Hepatocyte (in vitro differentiated cells): Measurements from ENCODE around the gene SOS1. TPM values are rescaled to one million over a fixed set of nuclear protein-coding genes. Genes with fewer than 3 reads are reported as not detected.

Experiments
- DNase-seq: peaks from one replicate; pipeline ENCODE4 v3.0.0-alpha.2; 2016; ENCODE audit warnings: low spot score
- H2AFZ ChIP-seq: fragments of 200-600 bp; sonication (generic); 2 replicates; pipeline ENCODE4 v1.6.0; 2016; ENCODE audit warnings: antibody characterized with exemption, mild to moderate bottlenecking
- H3K27ac ChIP-seq: fragments of 200-600 bp; sonication (generic); 2 replicates; pipeline ENCODE4 v1.5.1; 2016; ENCODE audit warnings: mild to moderate bottlenecking
- H3K27me3 ChIP-seq: fragments of 200-600 bp; sonication (generic); 2 replicates; pipeline ENCODE4 v1.6.1; 2016
- H3K36me3 ChIP-seq: fragments of 200-600 bp; sonication (generic); replicated peaks from 2 replicates; pipeline ENCODE4 v1.5.1; 2016; ENCODE audit warnings: low read depth; ENCODE audit not compliant: insufficient read depth
- H3K4me1 ChIP-seq: fragments of 200-600 bp; sonication (generic); 2 replicates; pipeline ENCODE4 v1.5.1; 2016; ENCODE audit warnings: mild to moderate bottlenecking, moderate library complexity; ENCODE audit not compliant: insufficient read depth
- H3K4me2 ChIP-seq: fragments of 200-600 bp; sonication (generic); 2 replicates; pipeline ENCODE4 v1.6.0; 2016
- H3K4me3 ChIP-seq: fragments of 200-600 bp; sonication (generic); 2 replicates; pipeline ENCODE4 v1.5.1; 2016; ENCODE audit warnings: mild to moderate bottlenecking
- H3K79me2 ChIP-seq: fragments of 200-600 bp; sonication (generic); 2 replicates; pipeline ENCODE4 v1.6.0; 2017; ENCODE audit warnings: mild to moderate bottlenecking
- H3K9me2 ChIP-seq: fragments of 200-600 bp; sonication (generic); replicated peaks from 2 replicates; pipeline ENCODE4 v1.6.0; 2017; ENCODE audit warnings: mild to moderate bottlenecking; ENCODE audit not compliant: insufficient read depth
- H3K9me3 ChIP-seq: fragments of 200-600 bp; sonication (generic); 2 replicates; pipeline ENCODE4 v1.5.1; 2016; ENCODE audit warnings: low read depth, mild to moderate bottlenecking
- H4K20me1 ChIP-seq: fragments of 200-600 bp; sonication (generic); 2 replicates; pipeline ENCODE4 v1.6.0; 2016; ENCODE audit warnings: mild to moderate bottlenecking; ENCODE audit not compliant: insufficient read depth, poor library complexity, severe bottlenecking
- CTCF ChIP-seq: fragments of 200-600 bp; sonication (generic); IDR thresholded peaks from 2 replicates; pipeline ENCODE4 v1.5.1; 2016; ENCODE audit warnings: antibody characterized with exemption, mild to moderate bottlenecking; ENCODE audit not compliant: poor library complexity
- EZH2 ChIP-seq: fragments of 200-600 bp; sonication (generic); IDR thresholded peaks from 2 replicates; pipeline ENCODE4 v1.6.1; 2016; ENCODE audit warnings: antibody characterized with exemption, mild to moderate bottlenecking, borderline replicate concordance
- EZH2phosphoT487 ChIP-seq: fragments of 200-600 bp; sonication (generic); IDR thresholded peaks from one replicate; pipeline ENCODE4 v1.6.1; 2018; ENCODE audit warnings: antibody characterized with exemption, mild to moderate bottlenecking, low read depth, moderate library complexity; ENCODE audit not compliant: unreplicated experiment, severe bottlenecking
- WGBS: methylation state at CpG from one replicate; pipeline ENCODE4 v1.1.6; 2016; ENCODE audit warnings: low lambda C conversion rate; ENCODE audit errors: missing lambda C conversion rate; 5-methylcytosine and 5-hydroxymethylcytosine counted together
- polyA plus RNA-seq: library from polyadenylated mRNA; unstranded; fragments of >200 nt; fragmentation: Nextera tagmentation; extraction: Ambion mirVana; gene quantifications from 2 replicates; pipeline ENCODE4 v1.2.1, GENCODE V29; 2016
- total RNA-seq: library from RNA; depleted of rRNA; stranded (reverse); fragments of >200 nt; gene quantifications from 2 replicates; pipeline ENCODE4 v1.2.3, GENCODE V29; 2014

SOS1 gene
- total and polyA plus RNA-seq, 2 experiments from 2014 or later, result 11.9 to 48.4 TPM

DNA sequence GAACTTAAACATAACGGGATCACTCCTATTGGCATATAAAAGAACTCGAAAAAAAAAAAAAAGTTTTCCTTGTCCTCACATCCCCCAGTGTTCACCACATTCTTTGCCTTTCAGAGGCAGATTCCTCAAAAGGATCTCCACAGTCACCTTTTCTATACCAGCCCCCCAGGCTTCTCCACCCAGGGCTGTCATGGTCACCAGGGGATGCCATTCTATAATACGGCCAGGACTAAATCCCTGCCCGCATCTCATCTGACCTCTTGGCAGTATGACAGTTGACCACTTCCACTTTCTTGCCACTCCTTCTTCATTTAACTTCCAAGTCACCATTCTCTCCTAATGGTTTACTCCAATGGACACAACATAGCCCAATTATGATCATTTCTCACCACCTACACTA, 29.3 kb downstream of the SOS1 start:
- Histone ChIP-seq H3K4me1 (peaks cover 12% of the 10 kb centered on the region), H3K27me3 (no peaks in the 10 kb centered on the region), H3K27ac (no peak overlapping the region), H3K4me3 (no peak overlapping the region), H3K36me3 (no peaks in the 10 kb centered on the region), H3K79me2 (peaks cover 100% of the 10 kb centered on the region), H4K20me1 (peaks cover 67% of the 10 kb centered on the region), H3K9me3 (no peaks in the 10 kb centered on the region), H3K4me2 (no peak overlapping the region), H2AFZ (no peak overlapping the region), H3K9me2 (no peaks in the 10 kb centered on the region)
- DNase-seq, result no peak
- TF ChIP-seq EZH2phosphoT487 (no peak), EZH2 (no peak), CTCF (no peak)
- WGBS, result 91% methylated on average over 4 of the region's 4 CpGs

GRCh38 chr2:39091063-39091462, 29.8 kb downstream of the SOS1 start:
- WGBS, result 95% methylated on average over 3 of the region's 3 CpGs
- H2AFZ ChIP-seq, result no peak overlapping the region
- H3K27me3 ChIP-seq, result no peaks in the 10 kb centered on the region
- no peaks in the 10 kb centered on the region for H3K9me3 ChIP-seq
- peaks cover 12% of the 10 kb centered on the region for H3K4me1 ChIP-seq
- no peak overlapping the region for H3K4me3 ChIP-seq
- no peak for TF ChIP-seq CTCF
- no peak for TF ChIP-seq EZH2
- no peak for TF ChIP-seq EZH2phosphoT487
- H3K9me2 ChIP-seq, result no peaks in the 10 kb centered on the region
- peaks cover 67% of the 10 kb centered on the region for H4K20me1 ChIP-seq
- H3K36me3 ChIP-seq, result no peaks in the 10 kb centered on the region
- no peak for DNase-seq
- H3K79me2 ChIP-seq, result peaks cover 100% of the 10 kb centered on the region
- H3K4me2 ChIP-seq, result no peak overlapping the region
- H3K27ac ChIP-seq, result no peak overlapping the region

DNA sequence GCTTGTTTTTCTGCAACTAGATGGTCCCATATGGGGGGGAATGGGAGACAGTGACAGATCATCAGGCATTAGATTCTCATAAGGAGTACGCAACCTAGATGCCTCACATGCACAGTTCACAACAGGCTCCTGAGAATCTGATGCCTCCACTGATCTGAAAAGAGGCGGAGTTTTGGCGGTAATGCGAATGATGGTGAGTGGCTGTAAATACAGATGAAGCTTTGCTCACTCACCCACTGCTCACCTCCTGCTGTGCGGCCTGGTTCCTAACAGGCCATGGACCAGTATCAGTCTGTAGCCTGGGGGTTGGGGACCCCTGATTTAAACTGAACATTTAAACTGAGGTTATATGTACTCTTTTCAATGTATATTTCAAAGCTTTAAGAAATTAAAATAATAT, 40.7 kb downstream of the SOS1 start:
- no peak overlapping the region for H3K27ac ChIP-seq
- no peak overlapping the region for H2AFZ ChIP-seq
- no peaks in the 10 kb centered on the region for H3K9me2 ChIP-seq
- peaks cover 36% of the 10 kb centered on the region for H4K20me1 ChIP-seq
- no peaks in the 10 kb centered on the region for H3K27me3 ChIP-seq
- DNase-seq, result no peak
- WGBS, result 99% methylated on average over 5 of the region's 5 CpGs
- no peak overlapping the region for H3K4me2 ChIP-seq
- no peaks in the 10 kb centered on the region for H3K9me3 ChIP-seq
- TF ChIP-seq EZH2phosphoT487 (no peak), EZH2 (no peak), CTCF (no peak)
- no peaks in the 10 kb centered on the region for H3K4me1 ChIP-seq
- no peaks in the 10 kb centered on the region for H3K36me3 ChIP-seq
- peaks cover 94% of the 10 kb centered on the region for H3K79me2 ChIP-seq
- no peak overlapping the region for H3K4me3 ChIP-seq

DNA sequence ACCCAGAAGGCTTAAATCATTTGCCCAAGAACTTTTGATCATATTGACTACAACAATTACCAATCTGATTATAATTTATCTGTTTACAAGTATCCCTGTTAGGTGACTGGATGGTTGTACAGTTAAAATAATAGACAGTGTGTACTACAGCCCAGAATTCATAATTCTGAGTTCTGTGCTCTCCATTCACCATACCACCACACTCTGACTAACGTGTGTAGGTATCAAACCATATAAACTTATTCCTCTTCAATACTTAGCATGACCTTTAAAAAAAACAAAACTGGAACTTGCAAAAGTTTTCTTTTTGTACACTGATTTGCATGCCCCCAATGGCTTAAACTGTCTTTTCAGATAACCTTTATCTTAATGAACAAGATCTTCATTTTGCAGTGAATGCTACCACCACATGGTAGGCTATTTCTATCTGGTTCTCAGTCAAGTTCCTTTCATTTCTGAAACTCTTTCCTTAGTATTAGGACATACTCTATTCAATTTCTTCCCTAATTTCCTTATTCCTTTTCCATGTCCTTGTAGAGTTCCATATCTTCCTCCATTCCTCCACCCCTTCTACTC, 50.9 kb downstream of the SOS1 start:
- H3K27me3 ChIP-seq, result no peaks in the 10 kb centered on the region
- H3K79me2 ChIP-seq, result peaks cover 97% of the 10 kb centered on the region
- no peak for DNase-seq
- H3K27ac ChIP-seq, result no peak overlapping the region
- no peaks in the 10 kb centered on the region for H3K9me3 ChIP-seq
- peaks cover 47% of the 10 kb centered on the region for H4K20me1 ChIP-seq
- 97% methylated on average over 1 of the region's 1 CpG for WGBS
- no peaks in the 10 kb centered on the region for H3K9me2 ChIP-seq
- peaks cover 15% of the 10 kb centered on the region for H3K4me1 ChIP-seq
- TF ChIP-seq EZH2 (no peak), EZH2phosphoT487 (no peak), CTCF (no peak)
- no peak overlapping the region for H2AFZ ChIP-seq
- no peak overlapping the region for H3K4me3 ChIP-seq
- H3K36me3 ChIP-seq, result peaks cover 4% of the 10 kb centered on the region
- H3K4me2 ChIP-seq, result no peak overlapping the region
